GM04503 (cell line): ENCODE data around the gene MALT1.
"Not testable (repeated sequence)": the region's sequence is repeated elsewhere in the genome, so short reads cannot be mapped to it uniquely, and the experiment has no call there.

Source experiments
- DNase-seq: peaks from one replicate; pipeline ENCODE4 v3.0.0-alpha.2; 2012; ENCODE audit warnings: low read depth

MALT1 gene

GRCh38 chr18:58738322-58738721 is 67.1 kb downstream of the MALT1 start:
- DNase-seq: no peak

- DNase-seq: no peak
Observed at GRCh38 chr18:58745914-58746313, 74.6 kb downstream of the MALT1 start.

- no peak for DNase-seq
Observed at GRCh38 chr18:58748899-58749595, 77.8 kb downstream of the MALT1 start.

- no peak for DNase-seq
Observed at GRCh38 chr18:58753976-58754375, 82.7 kb downstream of the MALT1 start.

- no peak for DNase-seq
Observed at GRCh38 chr18:58754544-58755068, 83.3 kb downstream of the MALT1 start.

GRCh38 chr18:58755304-58756010 is 84.2 kb downstream of the MALT1 start:
- no peak for DNase-seq

GRCh38 chr18:58756148-58756547 is 84.9 kb downstream of the MALT1 start:
- no peak for DNase-seq

- no peak for DNase-seq
Observed at GRCh38 chr18:58756596-58757240, 85.5 kb downstream of the MALT1 start.

GRCh38 chr18:58757351-58757750 is 86.1 kb downstream of the MALT1 start:
- DNase-seq: not testable (repeated sequence)

GRCh38 chr18:58758046-58758445 is 86.8 kb downstream of the MALT1 start:
- no peak for DNase-seq

GRCh38 chr18:58758606-58759005 is 87.3 kb downstream of the MALT1 start:
- no peak for DNase-seq

- DNase-seq: no peak
Observed at GRCh38 chr18:58761241-58761969, 90.1 kb downstream of the MALT1 start.

- DNase-seq: no peak
Observed at GRCh38 chr18:58761970-58762780, 90.9 kb downstream of the MALT1 start.

GRCh38 chr18:58762781-58763171 is 91.5 kb downstream of the MALT1 start:
- no peak for DNase-seq

GRCh38 chr18:58766164-58766563 is 94.9 kb downstream of the MALT1 start:
- no peak for DNase-seq

GRCh38 chr18:58766946-58767345 is 95.7 kb downstream of the MALT1 start:
- no peak for DNase-seq

GRCh38 chr18:58768293-58768974 is 97.2 kb downstream of the MALT1 start:
- no peak for DNase-seq

- no peak for DNase-seq
Observed at GRCh38 chr18:58769321-58769720, 98.1 kb downstream of the MALT1 start.

GRCh38 chr18:58770601-58771000 is 99.3 kb downstream of the MALT1 start:
- DNase-seq: no peak

- DNase-seq: no peak
Observed at GRCh38 chr18:58772161-58772560, 100.9 kb downstream of the MALT1 start.

GRCh38 chr18:58776084-58776483 is 104.8 kb downstream of the MALT1 start:
- DNase-seq: no peak
